HepG2 (cell line): ENCODE results near the gene CD164L2. TPM values are rescaled to one million over a fixed set of nuclear protein-coding genes. Genes with fewer than 3 reads are reported as not detected.

Source experiments
- FIP1L1 ChIP-seq: fragments of 200-400 bp; formaldehyde crosslinking; IDR thresholded peaks from 2 replicates; pipeline ENCODE4 v1.6.1; 2018; ENCODE audit warnings: low read depth, mild to moderate bottlenecking, low read length, moderate library complexity, borderline replicate concordance; ENCODE audit not compliant: insufficient read depth
- FOXO4 ChIP-seq: sonication (generic); formaldehyde crosslinking; conservative IDR thresholded peaks from 2 replicates; pipeline ENCODE4 v1.8.1; 2023; ENCODE audit warnings: missing genetic modification reagents
- GATAD1 ChIP-seq: IDR thresholded peaks from 2 replicates; pipeline ENCODE4 v1.6.1; 2016; ENCODE audit warnings: missing genetic modification reagents, missing compliant biosample characterization
- GZF1 ChIP-seq: sonication (generic); formaldehyde crosslinking; IDR thresholded peaks from 2 replicates; pipeline ENCODE4 v1.5.1; 2020; ENCODE audit warnings: mild to moderate bottlenecking, missing genetic modification reagents
- HNF4G ChIP-seq, 2 experiments: sonication (generic) in 1 of 2; formaldehyde crosslinking in 1 of 2; IDR thresholded peaks; 2 replicates each; pipeline versions ENCODE4 v1.4.0 to v1.6.1; 2011 to 2020; ENCODE audit warnings: borderline replicate concordance in 2 of 2, low read depth in 2 of 2, mild to moderate bottlenecking in 2 of 2, low read length in 1 of 2, missing genetic modification reagents in 1 of 2, moderate library complexity in 1 of 2
- KDM5B ChIP-seq: sonication (generic); formaldehyde crosslinking; IDR thresholded peaks from 2 replicates; pipeline ENCODE4 v1.4.0; 2020; ENCODE audit warnings: missing genetic modification reagents, mild to moderate bottlenecking, borderline replicate concordance
- MBNL3 ChIP-seq: fragments of 250-450 bp; sonication (Bioruptor Pico); conservative IDR thresholded peaks from 2 replicates; pipeline ENCODE4 v1.8.0; 2022; ENCODE audit warnings: mild to moderate bottlenecking, inconsistent platforms
- NR3C1 ChIP-seq: sonication (generic); formaldehyde crosslinking; IDR thresholded peaks from 2 replicates; pipeline ENCODE4 v1.4.0; 2020; ENCODE audit warnings: missing genetic modification reagents
- SIN3A ChIP-seq: IDR thresholded peaks from 2 replicates; pipeline ENCODE4 v1.6.1; 2011; ENCODE audit warnings: low read depth, mild to moderate bottlenecking, control low read depth, low read length, borderline replicate concordance
- ZBTB4 ChIP-seq: sonication (generic); formaldehyde crosslinking; IDR thresholded peaks from 2 replicates; pipeline ENCODE4 v1.4.0; 2020; ENCODE audit warnings: missing genetic modification reagents, mild to moderate bottlenecking, borderline replicate concordance
- ZFAT ChIP-seq: sonication (generic); formaldehyde crosslinking; conservative IDR thresholded peaks from 2 replicates; pipeline ENCODE4 v1.8.1; 2023; ENCODE audit warnings: missing genetic modification reagents, inconsistent platforms
- ZNF180 ChIP-seq: sonication (generic); formaldehyde crosslinking; IDR thresholded peaks from 2 replicates; pipeline ENCODE4 v1.4.0; 2020; ENCODE audit warnings: low read depth, missing genetic modification reagents, borderline replicate concordance
- ZNF362 ChIP-seq: sonication (generic); formaldehyde crosslinking; IDR thresholded peaks from 2 replicates; pipeline ENCODE4 v1.4.0; 2020; ENCODE audit warnings: missing genetic modification reagents, mild to moderate bottlenecking, borderline replicate concordance
- polyA plus RNA-seq, 8 experiments: library from polyadenylated mRNA; depleted of rRNA in 3 of 8; stranded (reverse) in 7 of 8; unstranded in 1 of 8; fragments of >200 nt; fragmentation: Illumina TruSeq in 4 of 8; extraction: Trizol in 4 of 8; gene quantifications; 2 replicates each; pipeline versions ENCODE4 v1.2.1 to v1.2.3, GENCODE V29; 2011 to 2016; ENCODE audit warnings: low read depth in 4 of 8, missing spikeins in 1 of 8, mixed read lengths in 1 of 8; ENCODE audit not compliant: insufficient read depth in 1 of 8
- total RNA-seq, 5 experiments: library from RNA; depleted of rRNA; stranded (reverse); fragments of >200 nt; fragmentation: Illumina TruSeq; extraction: Trizol; gene quantifications; 2 replicates each; pipeline ENCODE4 v1.2.3, GENCODE V29; 2016; ENCODE audit warnings: low read depth in 1 of 5
- TF ChIP-seq, protein P1 (sequence below): sonication (generic); formaldehyde crosslinking; IDR thresholded peaks from 2 replicates; pipeline ENCODE4 v1.5.1; 2020; ENCODE audit warnings: mild to moderate bottlenecking, missing genetic modification reagents
- TF ChIP-seq, protein P2 (sequence below), 2 experiments: fragments of 450-650 bp in 1 of 2; sonication (generic) in 1 of 2; formaldehyde crosslinking; IDR thresholded peaks; 2 replicates each; pipeline versions ENCODE4 v1.5.0 to v1.8.0; 2020 to 2022; ENCODE audit warnings: mild to moderate bottlenecking in 1 of 2, missing genetic modification reagents in 1 of 2

The CD164L2 gene
- total and polyA plus RNA-seq, 2 of the 13 experiments (the other 11 are each of a cell fraction or from before 2014, with no cell fraction given), result not detected

DNA sequence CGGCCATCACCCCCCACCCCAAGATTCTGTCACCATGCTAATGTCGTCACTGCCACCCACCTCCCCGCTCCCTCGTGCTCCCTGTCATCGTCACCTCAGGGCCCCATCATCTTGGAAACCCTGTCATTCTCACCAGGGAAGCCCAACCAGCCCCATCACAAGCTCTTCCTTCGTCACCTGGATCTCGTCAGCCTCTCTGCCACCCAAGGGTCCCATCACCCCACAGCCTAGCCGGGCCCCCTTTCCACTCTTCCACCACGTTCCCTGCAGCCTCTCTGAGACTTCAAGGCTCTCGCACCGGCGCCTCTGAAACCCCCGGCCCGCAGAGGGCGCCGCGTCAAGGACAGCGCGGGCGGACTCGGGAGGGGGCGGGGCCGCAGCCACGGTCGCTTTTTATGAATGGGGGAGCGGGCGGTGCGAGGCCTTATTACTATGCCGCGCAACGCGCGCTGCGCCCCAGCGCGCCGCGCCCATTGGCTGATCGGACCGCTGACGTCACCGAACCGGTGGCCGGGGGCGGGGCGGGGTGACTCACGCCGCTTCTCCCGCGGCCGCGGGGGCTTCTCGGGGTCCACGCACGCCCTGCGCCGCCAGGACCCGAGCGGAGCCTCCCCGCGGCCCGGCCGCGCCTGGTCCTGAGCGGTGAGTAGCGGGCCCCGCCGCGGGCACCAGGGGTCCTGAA lies 9.1 kb upstream of the CD164L2 start, which contains the start of gene GPR3 (continued):
- no peak for TF ChIP-seq MBNL3 (CRISPR knock-in tag)
- TF ChIP-seq, protein P1, sequence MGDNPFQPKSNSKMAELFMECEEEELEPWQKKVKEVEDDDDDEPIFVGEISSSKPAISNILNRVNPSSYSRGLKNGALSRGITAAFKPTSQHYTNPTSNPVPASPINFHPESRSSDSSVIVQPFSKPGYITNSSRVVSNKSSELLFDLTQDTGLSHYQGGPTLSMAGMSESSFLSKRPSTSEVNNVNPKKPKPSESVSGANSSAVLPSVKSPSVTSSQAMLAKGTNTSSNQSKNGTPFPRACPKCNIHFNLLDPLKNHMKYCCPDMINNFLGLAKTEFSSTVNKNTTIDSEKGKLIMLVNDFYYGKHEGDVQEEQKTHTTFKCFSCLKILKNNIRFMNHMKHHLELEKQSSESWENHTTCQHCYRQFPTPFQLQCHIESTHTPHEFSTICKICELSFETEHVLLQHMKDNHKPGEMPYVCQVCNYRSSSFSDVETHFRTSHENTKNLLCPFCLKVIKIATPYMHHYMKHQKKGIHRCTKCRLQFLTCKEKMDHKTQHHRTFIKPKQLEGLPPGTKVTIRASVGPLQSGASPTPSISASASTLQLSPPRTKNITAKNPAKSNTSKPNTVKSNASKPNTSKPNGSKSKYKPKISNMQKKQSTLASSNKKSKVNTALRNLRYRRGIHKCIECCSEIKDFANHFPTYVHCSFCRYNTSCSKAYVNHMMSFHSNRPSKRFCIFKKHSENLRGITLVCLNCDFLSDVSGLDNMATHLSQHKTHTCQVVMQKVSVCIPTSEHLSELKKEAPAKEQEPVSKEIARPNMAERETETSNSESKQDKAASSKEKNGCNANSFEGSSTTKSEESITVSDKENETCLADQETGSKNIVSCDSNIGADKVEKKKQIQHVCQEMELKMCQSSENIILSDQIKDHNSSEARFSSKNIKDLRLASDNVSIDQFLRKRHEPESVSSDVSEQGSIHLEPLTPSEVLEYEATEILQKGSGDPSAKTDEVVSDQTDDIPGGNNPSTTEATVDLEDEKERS (CRISPR knock-in tag), result no peak
- no peak for TF ChIP-seq ZBTB4 (CRISPR knock-in tag)
- peak; percentile 19; the same call in 1 of the 2 replicates for TF ChIP-seq KDM5B (CRISPR knock-in tag)
- no peak for TF ChIP-seq GZF1 (CRISPR knock-in tag)
- no peak for TF ChIP-seq ZNF362 (CRISPR knock-in tag)
- TF ChIP-seq FIP1L1, result no peak
- TF ChIP-seq ZFAT, result no peak
- TF ChIP-seq, protein P2, sequence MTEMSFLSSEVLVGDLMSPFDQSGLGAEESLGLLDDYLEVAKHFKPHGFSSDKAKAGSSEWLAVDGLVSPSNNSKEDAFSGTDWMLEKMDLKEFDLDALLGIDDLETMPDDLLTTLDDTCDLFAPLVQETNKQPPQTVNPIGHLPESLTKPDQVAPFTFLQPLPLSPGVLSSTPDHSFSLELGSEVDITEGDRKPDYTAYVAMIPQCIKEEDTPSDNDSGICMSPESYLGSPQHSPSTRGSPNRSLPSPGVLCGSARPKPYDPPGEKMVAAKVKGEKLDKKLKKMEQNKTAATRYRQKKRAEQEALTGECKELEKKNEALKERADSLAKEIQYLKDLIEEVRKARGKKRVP (CRISPR knock-in tag; IDR thresholded peaks at IDR 0.05), result no peak
- TF ChIP-seq GATAD1 (CRISPR knock-in tag), result no peak
- TF ChIP-seq SIN3A, result peak; percentile 67; the same call in 1 of the 2 replicates
- no peak for TF ChIP-seq NR3C1
- TF ChIP-seq FOXO4 (CRISPR knock-in tag), result no peak
- no peak for TF ChIP-seq HNF4G (IDR thresholded peaks at IDR 0.05; ENCODE audit: borderline replicate concordance, low read depth, low read length)
- TF ChIP-seq HNF4G (CRISPR knock-in tag; IDR thresholded peaks at IDR 0.05; ENCODE audit: borderline replicate concordance, low read depth), result no peak
- no peak for TF ChIP-seq ZNF180 (CRISPR knock-in tag)
